NOMO-1 treated with DMSO at 0.1 percent for 48 hours (cell line): ENCODE measurements around the gene CHD5.
A peak's percentile ranks its signal among the peaks of the same experiment; 100 is the strongest.

Experiments
- DNase-seq: peaks from one replicate; lab custom pipeline; 2025; ENCODE audit not compliant: unreplicated experiment; lab: John Stamatoyannopoulos, UW

Gene CHD5

DNA sequence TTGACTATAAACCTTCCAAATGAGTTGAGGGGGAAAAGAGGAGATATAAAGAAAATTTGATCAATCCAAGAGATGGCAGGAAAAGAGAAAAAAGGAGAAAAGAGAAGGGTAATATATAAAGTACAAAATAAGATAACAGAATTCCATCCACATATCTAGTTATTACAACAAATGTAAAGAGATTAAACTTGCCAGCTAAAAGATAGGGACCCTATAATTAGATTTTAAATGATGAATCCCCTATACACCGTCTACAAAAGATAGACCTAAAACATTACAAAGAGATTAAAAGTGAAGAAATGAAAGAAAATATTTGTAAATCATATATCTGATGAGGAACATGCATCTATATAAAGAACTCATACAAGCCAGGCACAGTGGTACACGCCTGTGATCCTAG lies 63.1 kb downstream of the CHD5 start:
- DNase-seq = no peak

GRCh38 chr1:6116137-6116536 lies 64.0 kb downstream of the CHD5 start:
- DNase-seq = no peak

GRCh38 chr1:6113745-6114144 lies 66.4 kb downstream of the CHD5 start:
- no peak for DNase-seq

- DNase-seq = no peak
Observed at GRCh38 chr1:6113116-6113515, 67.0 kb downstream of the CHD5 start.

DNA sequence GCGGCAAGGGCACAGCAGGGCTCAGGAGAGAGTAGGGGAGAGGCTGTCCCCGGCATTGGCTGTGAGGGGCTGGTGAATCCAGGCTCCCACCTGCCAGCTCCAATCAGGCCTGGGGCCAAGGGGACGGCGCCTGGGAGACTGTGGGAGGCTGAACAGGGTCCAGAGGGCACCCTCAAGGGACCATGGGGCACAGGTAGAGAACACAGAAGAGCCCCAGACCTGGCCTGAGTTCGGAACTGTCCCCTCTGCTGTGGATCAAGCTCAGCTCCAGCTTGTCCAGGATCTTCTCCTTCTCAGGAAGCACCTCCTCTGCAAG lies 67.5 kb downstream of the CHD5 start:
- DNase-seq = no peak

GRCh38 chr1:6111991-6112689 lies 68.0 kb downstream of the CHD5 start:
- no peak for DNase-seq

DNA sequence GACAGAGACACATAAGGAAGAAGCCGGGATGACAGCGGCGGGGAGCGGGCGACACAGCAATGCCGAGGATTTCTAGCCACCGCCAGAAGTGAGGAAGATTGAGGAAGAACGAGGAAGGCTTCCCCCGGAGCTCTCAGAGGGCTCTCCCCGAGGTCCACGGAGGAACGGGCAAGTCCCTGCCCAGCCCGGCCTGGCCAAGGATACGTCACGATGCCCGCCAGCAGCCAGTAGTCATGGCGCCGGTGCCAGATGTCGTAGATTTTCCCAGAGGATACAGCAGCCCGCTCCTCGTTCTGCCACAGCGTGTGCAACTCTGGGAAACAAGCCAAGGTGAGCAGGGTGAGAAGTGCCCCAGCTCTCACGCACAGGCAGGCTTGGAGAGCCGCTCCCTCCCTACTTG lies 68.5 kb downstream of the CHD5 start:
- DNase-seq = no peak

- DNase-seq = no peak
Observed at GRCh38 chr1:6110326-6110725, 69.8 kb downstream of the CHD5 start.

DNA sequence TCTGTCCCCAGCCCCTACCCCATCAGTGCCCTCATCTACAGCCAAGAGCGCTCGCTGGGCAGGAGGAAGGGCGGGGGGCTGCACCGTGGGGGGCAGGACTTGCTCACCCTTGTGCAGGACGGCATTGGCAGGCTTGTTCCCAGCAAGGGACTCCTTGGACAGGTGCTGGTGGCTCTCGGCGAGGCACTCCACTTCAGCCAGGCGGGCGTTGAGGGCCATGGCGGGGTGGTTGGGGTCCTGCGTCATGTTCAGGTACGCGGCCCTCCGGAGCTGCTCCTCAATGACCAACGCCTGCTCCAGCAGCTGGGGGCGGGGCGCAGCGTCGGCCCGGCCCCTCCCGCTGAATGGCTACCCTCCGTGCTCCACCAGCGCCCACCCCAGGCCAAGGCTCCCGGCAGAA lies 70.4 kb downstream of the CHD5 start:
- no peak for DNase-seq

DNA sequence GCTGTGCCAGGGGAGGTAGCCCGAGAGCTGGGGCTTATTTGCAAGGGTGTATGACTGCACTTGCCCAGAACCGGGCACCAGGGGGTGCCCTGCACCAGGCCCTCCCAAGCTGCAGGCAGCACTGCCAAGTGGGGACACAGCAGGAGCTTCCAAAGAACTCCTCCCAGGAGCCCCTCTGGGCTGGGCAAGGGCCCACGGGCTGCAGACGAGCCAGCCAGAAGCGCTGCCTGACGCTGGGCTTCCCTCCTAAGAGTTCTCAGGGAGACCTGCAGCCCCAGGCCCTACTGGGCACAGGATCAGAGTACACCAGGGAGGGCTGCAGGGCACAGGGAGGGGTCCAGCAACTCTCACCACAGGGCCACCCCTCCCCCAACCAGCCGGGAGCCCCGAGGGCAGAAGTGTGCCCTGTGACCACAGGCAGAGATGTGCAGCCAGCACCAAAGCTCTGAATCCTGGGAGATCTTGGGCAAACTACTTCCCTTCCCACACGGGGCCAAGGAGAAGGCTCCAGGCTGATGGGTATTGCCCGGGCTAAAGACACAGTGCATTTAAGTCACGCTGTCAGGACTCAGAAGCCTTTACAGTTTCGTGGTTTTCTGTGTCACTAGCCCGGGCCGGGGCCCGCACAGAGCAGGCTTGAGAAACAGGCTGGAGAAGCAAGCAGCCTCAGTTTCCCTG lies 71.0 kb downstream of the CHD5 start:
- DNase-seq = peak; percentile 14

DNA sequence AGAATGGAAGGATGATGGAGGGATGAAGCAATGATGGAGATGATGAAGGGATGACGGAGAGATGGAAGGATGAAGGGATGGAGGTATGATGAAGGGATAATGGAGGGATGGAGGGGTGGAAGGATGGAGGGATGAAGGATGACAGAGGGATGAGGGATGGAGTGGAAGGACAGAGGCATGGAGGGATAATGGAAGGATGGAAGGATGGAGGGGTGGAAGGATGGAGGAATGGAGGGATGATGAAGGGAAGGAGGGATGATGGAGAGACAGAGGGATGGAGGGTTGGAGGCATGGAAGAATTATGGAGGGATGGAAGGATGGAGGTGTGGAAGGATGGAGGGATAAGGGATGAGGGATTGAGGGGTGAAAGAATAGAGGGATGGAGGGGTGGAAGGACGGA lies 71.6 kb downstream of the CHD5 start:
- DNase-seq = no peak

DNA sequence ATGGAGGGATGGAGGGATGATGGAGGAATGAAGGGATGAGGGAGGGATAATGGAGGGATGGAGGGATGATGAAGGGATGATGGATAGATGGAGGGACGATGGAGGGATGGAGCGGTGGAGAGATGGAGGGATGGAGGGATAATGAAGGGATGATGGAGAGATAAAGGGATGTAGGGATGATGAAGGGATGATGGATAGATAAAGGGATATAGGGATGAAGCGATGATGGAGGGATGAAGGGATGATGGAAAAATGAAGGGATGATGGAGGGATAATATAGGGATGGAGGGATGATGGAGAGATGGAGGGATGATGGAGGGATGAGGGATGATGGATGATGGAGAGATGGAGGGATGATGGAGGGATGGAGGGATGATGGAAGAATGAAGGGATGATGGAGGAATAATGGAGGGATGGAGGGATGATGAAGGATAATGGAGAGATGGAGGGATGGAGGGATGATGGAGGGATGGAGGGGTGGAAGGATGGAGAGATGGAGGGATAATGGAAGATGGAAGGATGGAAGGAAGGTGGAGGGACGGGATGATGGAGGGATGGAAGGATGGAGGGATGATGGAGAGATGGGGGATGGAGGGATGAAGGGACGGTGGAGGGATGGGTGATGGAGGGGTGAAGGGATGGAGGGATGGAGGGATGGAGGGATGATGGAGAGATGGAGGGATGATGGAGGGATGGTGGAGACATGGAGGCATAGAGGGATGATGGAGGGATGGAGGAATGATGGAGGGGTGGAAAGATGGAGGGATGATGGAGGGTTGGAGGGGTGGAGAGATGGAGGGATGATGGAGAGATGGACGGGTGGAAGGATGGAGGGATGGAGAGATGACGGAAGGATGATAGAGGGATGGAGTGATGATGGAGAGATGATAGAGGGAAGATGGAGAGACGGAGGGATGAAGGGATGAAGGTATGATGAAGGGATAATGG lies 72.4 kb downstream of the CHD5 start:
- DNase-seq = no peak

DNA sequence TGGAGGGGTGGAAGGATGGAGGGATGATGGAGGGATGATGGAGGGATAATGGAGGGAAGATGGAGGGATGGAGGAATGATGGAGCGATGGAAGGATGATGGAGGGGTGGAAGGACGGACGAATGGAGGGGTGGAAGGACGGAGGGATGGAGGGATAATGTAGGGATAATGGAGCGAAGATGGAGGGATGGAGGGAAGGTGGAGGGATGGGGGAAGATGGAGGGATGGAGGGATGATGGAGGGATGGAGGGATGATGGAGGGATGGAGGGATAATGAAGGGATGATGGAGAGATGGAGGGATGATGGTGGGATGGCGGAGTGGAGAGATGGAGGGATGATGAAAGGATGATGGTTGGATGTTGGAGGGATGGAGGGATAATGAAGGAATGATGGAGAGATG lies 73.1 kb downstream of the CHD5 start:
- DNase-seq = no peak

- no peak for DNase-seq
Observed at GRCh38 chr1:6106321-6106731, 73.8 kb downstream of the CHD5 start.

DNA sequence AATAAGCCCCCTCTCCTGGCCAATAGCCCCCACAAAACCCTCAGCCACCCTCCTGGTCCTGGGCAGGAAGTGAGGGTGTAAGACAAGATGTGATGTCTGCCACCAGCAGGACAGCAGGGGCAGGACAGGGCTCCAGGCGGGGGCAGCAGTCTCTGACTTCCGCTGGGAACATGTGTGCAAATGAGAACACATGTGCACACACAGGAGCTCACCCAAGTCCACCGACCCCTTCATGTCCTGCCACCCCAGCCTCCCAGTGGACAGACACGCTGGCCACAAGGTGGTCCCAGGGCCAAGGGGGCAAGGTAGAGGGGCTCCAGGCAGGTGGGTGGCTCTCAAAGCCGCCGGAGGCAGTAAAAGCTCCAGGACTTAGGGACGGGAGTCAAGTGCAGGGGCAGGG lies 74.4 kb downstream of the CHD5 start:
- no peak for DNase-seq

DNA sequence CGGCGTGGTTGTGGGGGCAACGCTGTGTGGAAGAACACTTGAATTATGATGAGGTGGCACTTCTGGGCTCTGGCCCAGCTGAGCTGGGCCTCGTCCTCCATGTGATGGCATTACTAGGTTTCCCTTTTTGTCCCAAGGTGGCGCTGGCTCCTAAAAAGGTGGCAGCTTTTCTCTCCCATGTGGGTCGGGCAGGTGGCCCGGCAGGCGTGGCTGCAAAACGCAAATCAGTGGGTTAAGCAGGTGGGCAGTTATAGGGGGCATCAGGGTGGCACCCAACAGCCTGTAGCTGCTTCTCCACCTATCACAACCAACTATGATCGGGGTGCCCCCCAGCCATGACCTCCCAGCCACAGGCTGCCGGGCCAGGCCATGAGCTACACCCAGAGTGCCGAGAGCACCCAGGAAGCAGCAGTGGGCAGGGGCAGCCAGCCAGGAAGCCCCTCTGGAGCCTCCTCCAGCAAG lies 74.9 kb downstream of the CHD5 start:
- no peak for DNase-seq

- DNase-seq = no peak
Observed at GRCh38 chr1:6104631-6105030, 75.5 kb downstream of the CHD5 start.

- DNase-seq = no peak
Observed at GRCh38 chr1:6103854-6104530, 76.1 kb downstream of the CHD5 start.

DNA sequence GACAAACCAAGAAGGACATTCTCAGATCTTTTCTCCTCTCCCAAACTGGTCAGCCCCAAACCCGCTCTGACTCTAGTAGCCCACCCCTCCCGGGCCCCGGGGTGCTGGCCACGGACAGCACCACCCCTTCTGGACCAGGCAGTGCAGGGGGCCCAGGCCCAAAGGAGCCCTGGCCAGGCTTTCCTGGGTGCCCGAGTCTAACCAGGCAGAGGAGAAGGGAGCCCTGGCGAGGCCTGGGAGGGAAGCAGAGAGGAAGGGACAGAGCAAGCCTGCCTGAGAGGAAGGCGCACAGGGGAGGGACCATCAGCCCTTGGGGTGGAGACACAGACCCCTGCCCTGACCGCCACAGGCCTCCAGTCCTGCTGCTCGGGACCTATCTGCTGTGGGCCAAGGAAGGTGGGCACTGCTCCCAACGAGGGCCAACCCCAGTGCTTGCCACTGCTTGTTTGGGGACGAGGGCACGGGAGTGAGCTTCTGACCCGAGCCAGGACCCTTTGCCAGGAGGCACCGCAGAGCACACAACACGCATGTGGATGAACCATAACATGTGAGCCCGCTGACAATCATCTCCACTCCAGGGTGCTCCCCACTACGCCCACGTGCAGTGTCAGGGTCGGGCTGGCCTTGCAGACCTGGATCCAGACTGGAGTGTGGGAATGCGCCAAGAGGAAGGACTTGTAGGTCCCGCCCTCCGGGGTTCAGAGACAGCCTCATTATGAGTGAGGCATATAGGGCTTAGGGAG lies 76.8 kb downstream of the CHD5 start:
- no peak for DNase-seq

- DNase-seq = no peak
Observed at GRCh38 chr1:6102532-6102845, 77.6 kb downstream of the CHD5 start.
